Muscle of arm (tissue), 12 donors: Measurements from ENCODE around the gene LMF2. TPM values are rescaled to one million over a fixed set of nuclear protein-coding genes. Genes with fewer than 3 reads are reported as not detected.
"Not testable (repeated sequence)": the region's sequence is repeated elsewhere in the genome, so short reads cannot be mapped to it uniquely, and the experiment has no call there.

Experiments
- DNase-seq: peaks from one replicate; pipeline ENCODE4 v3.0.0-alpha.2; 2013
- polyA plus RNA-seq, 12 donors: library from polyadenylated mRNA; unstranded; fragments of 120-200 nt; gene quantifications; one replicate each; pipeline ENCODE4 v1.2.1, GENCODE V29; 2013; ENCODE audit not compliant: insufficient read length in 12 of 12

LMF2 gene
- polyA plus RNA-seq, 12 donors: 26.3 to 67.1 (median 33.1) TPM; not detected in 1

DNA sequence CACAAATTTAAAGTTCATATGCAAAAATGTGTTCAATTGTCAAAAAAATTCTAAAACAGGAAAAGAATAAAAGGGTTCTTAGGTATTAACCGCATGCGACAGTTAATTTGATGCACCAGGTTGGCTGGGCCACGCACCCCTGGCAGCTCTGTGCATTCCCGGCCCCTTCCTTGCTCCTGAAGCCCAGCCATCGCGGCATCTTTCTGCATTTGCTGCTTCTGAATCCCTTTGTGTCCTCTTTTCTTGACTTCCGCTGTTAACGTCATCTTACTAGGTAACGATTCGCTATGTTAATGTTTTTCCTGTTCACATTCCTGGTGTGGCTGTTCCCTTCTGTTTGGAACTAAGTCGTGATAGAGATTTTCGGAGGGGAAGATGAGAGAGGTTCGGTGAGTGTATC is 30.3 kb upstream of the LMF2 start:
- no peak for DNase-seq

- no peak for DNase-seq
These were observed 28.7 kb upstream of the LMF2 start for GRCh38 chr22:50536226-50536625.

DNA sequence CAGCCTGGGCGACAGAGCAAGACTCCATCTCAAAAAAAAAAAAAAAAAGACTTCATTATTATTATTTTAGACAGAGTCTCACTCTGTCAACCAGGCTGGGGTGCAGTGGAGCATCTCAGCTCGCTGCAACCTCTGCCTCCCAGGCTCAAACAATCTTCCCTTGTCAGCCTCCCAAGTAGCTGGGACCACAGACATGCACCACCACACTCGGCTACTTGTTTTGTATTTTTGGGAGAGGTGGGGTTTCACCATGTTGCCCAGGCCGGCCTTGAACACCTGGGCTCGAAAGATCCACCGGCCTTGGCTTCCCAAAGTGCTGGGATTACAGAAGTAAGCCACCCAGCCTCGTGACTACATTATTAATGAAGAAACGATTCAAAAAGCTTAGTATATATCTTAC is 27.6 kb upstream of the LMF2 start:
- DNase-seq: no peak

DNA sequence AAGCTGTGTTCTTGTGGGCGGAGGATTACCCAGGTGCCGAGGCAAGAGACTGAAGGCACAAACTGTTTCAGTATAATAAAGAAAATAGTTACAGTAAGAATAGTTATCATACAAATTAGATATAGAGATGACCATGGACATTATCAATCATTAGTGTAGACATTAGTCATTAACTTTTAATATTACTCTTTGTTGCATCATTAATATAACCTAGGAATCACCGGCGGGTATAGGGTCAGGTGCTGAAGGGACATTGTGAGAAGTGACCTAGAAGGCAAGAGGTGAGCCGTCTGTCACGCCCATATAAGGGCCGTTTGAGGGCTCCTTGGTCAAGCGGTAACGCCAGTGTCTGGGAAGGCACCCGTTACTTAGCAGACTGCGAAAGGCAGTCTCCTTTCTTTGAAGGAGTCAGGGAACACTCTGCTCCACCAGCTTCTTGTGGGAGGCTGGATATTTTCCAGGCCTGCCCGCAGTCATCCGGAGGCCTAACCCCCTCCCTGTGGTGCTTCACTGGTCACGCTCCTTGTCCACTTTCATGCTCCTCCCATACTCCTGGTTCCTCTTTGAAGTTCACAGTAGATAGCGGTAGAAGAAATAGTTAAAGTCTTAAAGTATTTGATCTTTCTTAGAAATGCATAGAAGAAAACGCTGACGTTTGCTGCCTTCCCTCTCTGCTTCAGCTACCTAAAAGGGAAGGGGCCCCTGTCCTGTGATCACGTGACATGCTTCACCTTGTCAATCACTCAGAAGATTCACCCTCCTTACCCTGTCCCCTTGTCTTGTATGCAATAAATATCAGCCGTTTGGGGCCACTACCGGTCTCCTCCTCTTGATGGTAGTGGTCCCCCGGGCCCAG is 26.6 kb upstream of the LMF2 start:
- not testable (repeated sequence) for DNase-seq

- no peak for DNase-seq
These were observed 25.6 kb upstream of the LMF2 start for GRCh38 chr22:50532824-50533796.

GRCh38 chr22:50531962-50532674 is 24.6 kb upstream of the LMF2 start:
- DNase-seq: no peak

DNA sequence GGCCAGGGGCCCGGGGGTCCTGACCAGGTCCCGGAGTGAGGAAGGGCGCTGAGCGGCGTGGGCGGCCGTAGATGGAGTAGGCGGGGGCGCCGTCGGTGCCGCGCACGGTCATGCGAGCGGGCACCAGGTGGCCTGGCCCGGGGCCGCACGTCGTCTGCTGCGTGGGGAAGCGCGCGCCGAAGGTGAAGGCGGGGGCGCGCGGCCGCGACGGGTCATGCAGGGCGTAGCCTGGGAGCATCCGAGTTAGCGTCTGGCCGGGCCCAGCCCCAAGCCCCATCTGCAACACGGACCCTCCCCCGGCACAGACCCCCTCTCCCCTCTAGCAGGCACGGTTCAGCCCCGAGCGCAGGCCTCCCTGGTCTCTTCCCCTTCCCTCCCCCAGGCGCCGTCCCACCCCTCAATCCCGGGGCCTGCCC is 24.1 kb upstream of the LMF2 start:
- no peak for DNase-seq

DNA sequence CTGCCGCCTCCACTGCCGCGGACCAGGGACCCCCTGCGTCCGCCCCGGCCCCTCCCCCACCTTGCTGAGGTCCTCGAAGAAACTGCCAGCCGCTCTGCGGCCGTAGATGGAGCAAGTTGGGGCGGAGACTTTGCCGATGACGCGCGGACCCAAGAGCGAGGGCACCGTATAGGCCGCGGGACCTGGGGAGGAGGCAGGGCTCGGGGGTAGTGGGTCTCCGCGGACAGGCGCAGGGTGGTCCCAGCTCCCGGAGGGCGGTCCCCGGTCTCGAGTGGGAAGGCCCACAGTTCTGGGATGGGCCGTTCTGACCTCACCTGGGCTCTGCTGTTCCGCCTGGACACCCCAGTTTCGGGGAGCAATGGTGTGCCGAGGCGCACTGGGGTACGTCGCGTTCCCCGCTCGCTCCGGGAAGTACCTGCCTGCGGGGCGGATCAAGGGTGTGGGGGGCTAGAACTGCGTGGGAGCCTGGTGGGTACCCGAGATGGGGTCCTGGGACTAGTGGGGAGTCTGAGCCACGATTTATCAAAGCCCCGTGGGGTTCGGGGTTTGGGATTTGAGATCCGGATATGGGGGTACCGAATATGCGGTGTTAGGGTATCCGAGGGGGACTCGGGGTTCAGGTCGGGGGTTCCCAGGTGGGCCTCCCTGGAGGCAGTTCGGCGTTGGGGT is 23.5 kb upstream of the LMF2 start:
- DNase-seq: no peak

GRCh38 chr22:50530580-50530876 is 23.0 kb upstream of the LMF2 start:
- DNase-seq: no peak

- no peak for DNase-seq
These were observed 22.5 kb upstream of the LMF2 start, which contains the start of gene TYMP for GRCh38 chr22:50529897-50530579. Gene TYMP, minus strand, starts transcription at chr22:50530012. Its CDS starts 303 bp downstream, at chr22:50529709.

- no peak for DNase-seq
These were observed 22.0 kb upstream of the LMF2 start for GRCh38 chr22:50529416-50529896.

- DNase-seq: no peak
These were observed 21.3 kb upstream of the LMF2 start for GRCh38 chr22:50528682-50529415.

DNA sequence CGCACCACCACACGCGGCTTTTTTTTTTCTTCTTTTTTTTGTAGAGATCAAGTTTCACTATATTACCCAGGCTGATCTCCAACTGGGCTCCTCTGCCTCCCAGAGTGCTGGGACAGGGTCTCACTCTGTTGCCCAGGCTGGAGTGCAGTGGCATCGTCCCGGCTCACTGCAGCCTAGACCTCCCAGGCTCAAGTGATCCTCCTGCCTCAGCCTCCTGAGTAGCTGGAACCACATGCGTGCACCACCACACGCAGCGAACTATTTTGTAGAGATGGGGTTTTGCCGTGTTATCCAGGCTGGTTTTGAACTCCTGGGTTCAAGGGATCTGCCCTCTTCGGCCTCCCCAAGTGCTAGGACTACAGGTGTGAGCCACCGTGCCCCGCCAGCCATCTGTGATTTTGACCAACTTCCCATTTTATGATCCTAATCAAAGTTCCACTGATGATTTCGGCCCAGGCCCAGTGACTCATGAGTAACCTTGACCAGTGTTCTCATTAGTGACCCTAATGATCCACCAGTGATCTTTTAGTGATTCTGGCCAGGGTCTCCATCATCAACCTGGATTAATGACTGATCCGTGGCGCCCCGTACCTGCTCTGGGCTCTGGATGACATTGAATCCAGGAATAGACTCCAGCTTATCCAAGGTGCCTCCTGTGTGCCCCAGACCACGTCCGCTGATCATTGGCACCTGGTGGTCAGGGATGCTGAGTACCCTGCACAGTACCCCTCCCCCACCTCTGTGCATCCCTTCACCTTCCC is 20.6 kb upstream of the LMF2 start:
- no peak for DNase-seq

DNA sequence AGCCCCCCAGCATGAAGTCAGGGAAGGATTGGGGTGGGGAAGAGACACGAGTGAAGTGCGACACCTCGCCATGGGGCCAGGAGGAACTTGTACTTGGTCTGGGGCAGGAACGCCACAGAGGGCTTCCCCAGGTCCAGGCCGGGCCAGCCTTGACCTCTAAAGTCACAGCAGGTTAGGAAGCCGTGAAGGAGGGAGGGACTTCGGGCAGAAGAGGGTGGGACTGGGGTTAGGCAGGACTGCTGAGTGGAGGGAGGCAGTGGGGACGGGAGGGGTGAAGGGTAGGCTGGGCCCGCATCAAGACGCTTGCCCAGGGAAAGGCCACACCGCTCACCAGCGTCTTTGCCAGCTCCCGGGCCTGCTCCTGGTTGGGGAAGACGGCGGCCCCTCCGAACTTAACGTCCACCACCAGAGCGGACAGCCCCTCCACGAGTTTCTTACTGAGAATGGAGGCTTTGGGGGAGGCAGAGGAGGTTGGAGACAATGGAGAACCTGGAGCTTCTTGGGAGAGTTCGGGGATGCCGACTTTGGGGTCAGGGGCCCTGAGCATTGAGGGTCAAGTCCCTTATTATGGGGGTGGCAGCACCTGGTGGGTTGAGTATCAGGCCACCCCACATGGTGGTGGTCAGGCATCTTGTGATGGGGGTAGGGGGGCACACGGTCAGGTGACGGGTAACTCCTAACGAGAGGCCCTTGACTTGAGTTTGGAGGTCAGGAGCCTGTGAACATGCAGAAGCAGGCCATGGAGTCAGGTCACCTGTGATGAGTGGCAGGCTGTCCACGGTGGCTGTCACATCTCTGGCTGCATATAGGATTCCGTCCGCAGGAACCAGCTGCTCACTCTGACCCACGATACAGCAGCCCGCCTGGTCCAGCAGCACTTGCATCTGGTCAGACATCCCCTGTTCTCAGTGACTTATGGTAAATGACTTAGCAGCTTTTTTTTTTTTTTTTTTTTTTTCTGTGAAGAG is 19.6 kb upstream of the LMF2 start:
- no peak for DNase-seq

GRCh38 chr22:50526108-50526833 is 18.8 kb upstream of the LMF2 start:
- DNase-seq: peak; percentile 78

DNA sequence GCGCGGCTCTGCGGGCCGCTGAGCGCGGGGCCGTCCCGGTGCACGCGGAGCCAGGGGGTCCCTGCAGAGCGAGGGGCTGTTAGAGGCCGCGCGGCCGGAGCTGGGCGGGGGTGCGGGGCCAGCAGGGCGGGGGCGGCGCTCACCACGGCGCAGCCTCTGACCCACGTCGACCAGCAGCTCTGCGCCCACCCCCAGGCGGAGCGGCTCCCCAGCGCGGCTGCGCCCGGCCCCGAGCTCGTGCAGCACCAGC is 18.3 kb upstream of the LMF2 start:
- no peak for DNase-seq

GRCh38 chr22:50525104-50525857 is 17.8 kb upstream of the LMF2 start, which contains the start of gene SCO2:
Gene SCO2, minus strand, starts transcription at chr22:50525598. Its CDS starts 1,187 bp downstream, at chr22:50524411.
- DNase-seq: peak; percentile 97
